ENCODE results near the gene ZBTB2.

The ZBTB2 gene

DNA sequence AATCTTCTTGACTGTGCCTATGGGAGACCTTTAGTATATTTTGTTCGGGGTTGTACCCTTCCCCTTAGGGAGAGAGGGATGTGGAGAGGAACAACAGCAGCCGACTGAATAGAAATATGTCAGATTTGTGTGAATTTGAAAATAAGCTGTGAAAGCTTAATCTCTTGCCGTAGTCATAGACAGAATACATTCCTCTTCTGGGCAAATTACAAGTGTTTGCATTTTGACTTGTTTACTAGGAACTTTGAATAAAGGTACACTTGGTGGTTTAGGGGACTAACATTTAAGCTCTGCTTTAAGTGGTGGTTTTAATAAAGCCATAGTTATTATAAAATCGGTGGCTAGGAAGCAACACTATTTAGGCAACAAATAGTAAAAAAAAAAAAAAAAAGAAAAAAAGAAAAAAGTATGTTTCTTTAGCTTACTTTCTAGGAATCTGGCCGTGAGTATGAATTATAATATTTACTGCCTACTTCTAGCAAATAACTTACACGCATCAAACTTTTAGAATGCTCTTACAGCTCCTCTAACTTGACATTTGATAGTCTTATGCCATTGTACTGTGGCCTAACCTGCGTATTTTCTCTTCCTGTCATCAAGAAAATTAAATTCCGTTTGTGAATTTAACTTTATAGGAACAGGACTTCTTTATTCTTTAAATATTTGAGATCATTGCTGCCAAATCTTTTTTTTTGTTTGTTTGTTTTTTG, 65.1 kb downstream of the ZBTB2 start:
- no peak for DNase-seq

GRCh38 chr6:151325075-151326050, 66.0 kb downstream of the ZBTB2 start:
- no peak for DNase-seq

DNA sequence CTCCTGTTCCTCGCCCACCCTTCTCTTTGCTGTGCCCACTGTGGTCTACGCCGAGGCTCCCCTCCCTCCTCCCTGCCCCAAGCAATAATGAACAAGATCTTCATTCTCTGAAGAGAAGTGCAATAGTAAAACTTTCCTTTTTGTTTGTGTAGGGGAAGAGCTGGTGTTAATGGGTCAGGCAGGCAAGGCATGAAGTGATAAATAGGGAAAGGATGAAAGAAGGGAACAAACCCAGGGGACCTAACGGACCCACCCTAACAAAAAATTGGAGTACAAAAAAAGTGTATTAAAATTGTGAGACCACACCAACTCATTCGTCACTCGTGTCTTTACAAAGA, 66.9 kb downstream of the ZBTB2 start:
- no peak for DNase-seq

- DNase-seq = no peak
Observed at GRCh38 chr6:151323791-151324487, 67.4 kb downstream of the ZBTB2 start.

DNA sequence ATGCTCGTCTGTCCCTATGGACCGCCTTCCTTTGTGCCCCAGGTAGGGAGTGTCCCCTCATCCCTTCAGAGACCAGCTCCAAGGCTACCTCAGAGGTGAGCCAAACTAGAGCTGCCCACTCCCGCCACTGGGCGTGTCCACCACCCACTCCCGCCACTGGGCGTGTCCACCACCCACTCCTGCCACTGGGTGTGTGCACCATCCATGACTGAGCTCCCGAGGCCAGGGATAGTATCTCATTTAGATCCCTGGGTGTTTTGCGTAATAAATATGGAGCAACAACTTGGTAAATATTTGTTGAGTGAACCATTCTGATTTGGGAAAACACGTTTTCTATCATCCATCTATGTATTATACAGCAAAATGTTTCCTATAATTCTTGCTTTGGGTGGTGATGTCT, 68.8 kb downstream of the ZBTB2 start:
- DNase-seq = no peak

DNA sequence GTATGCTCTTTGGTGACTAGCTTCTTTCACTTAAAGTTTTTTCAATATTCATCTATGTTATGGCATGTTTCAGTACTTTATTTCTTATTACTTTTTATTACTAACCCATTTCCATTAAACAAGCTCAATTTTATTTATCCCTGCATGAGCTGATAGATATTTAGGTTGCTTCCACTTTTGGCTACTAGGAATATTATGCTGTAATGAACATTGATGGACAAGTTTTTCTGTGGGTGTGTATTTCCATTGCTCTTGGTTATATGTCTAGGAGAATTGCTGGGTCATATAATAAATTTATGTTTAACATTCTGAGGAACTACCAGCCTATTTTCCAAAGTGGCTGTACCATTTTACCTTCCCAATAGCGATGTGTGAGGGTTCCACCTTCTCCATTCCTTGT, 69.9 kb downstream of the ZBTB2 start:
- DNase-seq = no peak

DNA sequence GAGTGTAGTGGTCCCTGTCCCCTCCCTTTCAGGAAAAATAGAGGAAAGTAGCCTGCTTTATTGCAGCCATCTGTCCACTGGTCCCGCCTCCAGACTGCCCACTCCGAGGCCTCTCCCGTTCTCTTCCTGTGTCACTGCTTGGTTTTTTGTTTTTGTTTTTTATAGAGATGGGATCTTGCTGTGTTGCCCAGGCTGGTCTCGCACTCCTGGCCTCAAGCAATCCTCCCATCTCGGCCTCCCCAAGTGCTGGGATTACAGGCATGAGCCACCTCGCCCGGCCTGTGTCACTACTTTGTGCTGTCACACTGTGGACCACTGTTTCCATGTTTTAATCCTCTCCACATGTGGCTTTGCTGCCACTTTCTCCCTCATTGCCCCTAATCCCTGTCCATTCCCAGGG, 71.2 kb downstream of the ZBTB2 start:
- DNase-seq = no peak

DNA sequence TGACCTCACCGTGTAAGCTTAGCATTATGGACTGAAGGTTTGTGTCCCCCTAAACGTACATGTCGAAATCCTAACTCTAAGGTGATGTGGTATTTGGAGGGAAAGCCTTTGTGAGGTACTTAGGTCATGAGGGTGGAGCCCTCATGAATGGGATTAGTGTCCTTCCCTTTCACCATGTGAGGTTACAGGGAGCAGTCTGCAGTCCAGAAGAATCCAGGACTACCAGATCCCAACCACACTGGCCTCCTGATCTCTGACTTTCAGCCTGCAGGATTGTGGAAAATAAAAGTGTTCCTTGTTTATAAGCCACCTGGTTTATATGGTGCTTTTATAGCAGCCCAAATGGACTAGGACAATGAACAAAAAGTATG, 73.4 kb downstream of the ZBTB2 start:
- no peak for DNase-seq

DNA sequence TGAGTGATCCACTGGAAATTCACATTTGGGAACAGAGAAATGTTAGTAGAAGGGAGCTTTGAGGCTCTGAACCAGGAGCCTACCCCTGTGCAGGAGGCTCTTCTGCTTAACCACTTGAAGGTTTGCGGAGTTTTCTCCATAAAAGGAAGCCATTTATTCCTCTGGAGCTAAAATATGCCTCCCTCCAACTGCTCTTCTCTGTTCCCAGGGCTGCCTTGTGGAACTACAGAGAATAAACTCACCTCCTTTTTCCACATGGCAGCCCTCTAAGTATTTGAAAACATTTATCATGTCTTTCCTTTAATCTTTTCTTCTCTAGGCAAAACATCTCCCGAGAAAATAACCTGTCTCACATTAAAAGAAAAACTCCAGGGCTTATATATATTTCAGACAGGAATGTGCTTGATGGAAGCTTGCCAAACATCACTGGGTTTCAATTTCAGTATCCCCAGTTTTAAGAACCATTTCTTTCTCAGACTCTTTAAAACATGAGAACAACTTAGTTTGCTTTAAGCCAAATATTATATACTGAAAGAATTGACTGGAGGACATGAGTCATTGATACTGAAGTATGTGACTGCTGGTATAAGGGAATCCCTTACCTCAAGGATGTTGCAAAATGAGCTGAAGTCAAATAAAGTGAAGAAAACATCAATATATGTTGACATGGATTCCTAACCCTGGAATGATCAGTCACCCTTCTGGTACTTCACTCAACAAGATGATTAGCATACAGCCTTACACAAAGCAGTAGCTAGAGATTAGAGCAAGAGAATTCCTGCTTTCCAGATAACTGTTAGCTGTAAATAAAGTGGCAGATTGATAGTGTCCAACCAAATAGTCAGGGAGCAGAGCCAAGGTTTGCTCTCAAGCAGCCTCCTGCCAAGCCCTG, 74.0 kb downstream of the ZBTB2 start:
- no peak for DNase-seq

DNA sequence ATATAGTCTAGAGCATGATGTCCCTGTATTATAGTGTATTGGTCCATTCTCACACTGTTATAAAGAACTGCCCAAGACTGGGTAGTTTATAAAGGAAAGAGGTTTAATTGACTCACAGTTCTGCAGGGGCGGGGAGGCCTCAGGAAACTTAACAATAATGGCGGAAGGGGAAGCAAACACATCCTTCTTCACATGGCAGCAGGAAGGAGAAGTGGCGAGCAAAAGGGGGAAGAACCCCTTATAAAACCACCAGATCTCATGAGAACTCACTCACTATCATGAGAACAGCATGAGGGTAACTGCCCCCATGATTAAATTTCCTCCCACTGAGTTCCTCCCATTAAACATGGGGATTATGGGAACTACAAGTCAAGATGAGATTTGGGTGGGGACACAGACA, 75.7 kb downstream of the ZBTB2 start:
- peak; percentile 57 for DNase-seq

Measured in GF-D8 (cell line).